Stimulated activated CD4-positive, alpha-beta T cell treated with anti-CD3 and anti-CD28 coated beads, Interleukin-2, amount 100 ng/mL, for 4 hours (primary cell): Measurements from ENCODE around the gene TMEM42.

Experiments
- DNase-seq: peaks from one replicate; pipeline ENCODE4 v3.0.0-alpha.2; 2020; ENCODE audit warnings: low read depth

TMEM42 gene

GRCh38 chr3:44913868-44914468 lies 52.3 kb downstream of the TMEM42 start:
- peak; percentile 49 for DNase-seq

GRCh38 chr3:44914936-44915335 lies 53.2 kb downstream of the TMEM42 start:
- DNase-seq = no peak
